ENCODE measurements around the gene APOL6.

- TF ChIP-seq EZH2 (IDR thresholded peaks at IDR 0.05; ENCODE audit: borderline replicate concordance, control insufficient read depth, low read depth, low read length) (no peak), NRF1 (conservative IDR thresholded peaks at IDR 0.05; ENCODE audit: low read depth, low read length) (no peak)
- TF ChIP-seq, protein P1, sequence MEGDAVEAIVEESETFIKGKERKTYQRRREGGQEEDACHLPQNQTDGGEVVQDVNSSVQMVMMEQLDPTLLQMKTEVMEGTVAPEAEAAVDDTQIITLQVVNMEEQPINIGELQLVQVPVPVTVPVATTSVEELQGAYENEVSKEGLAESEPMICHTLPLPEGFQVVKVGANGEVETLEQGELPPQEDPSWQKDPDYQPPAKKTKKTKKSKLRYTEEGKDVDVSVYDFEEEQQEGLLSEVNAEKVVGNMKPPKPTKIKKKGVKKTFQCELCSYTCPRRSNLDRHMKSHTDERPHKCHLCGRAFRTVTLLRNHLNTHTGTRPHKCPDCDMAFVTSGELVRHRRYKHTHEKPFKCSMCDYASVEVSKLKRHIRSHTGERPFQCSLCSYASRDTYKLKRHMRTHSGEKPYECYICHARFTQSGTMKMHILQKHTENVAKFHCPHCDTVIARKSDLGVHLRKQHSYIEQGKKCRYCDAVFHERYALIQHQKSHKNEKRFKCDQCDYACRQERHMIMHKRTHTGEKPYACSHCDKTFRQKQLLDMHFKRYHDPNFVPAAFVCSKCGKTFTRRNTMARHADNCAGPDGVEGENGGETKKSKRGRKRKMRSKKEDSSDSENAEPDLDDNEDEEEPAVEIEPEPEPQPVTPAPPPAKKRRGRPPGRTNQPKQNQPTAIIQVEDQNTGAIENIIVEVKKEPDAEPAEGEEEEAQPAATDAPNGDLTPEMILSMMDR (IDR thresholded peaks at IDR 0.05 in 2 of 3, conservative IDR thresholded peaks at IDR 0.05 in 1 of 3; ENCODE audit: control insufficient read depth in 2 of 3, extremely low read depth in 1 of 3, insufficient read depth in 1 of 3, low read depth in 3 of 3, low read length in 3 of 3), result no peak
These were observed 33.3 kb downstream of the APOL6 start for GRCh38 chr22:35681454-35682052.
